Activated naive CD4-positive, alpha-beta T cell treated with anti-CD3 and anti-CD28 coated beads, Interleukin-2, amount 50 U/mL, for 24 hours (primary cell): ENCODE results near the gene TBC1D22B.
"Not testable (repeated sequence)": the region's sequence is repeated elsewhere in the genome, so short reads cannot be mapped to it uniquely, and the experiment has no call there.

Experiments
- H3K27ac Mint-ChIP-seq: one replicate; pipeline ENCODE4 v1.8.0; 2021; ENCODE audit warnings: mild to moderate bottlenecking, mixed read lengths
- H3K27me3 Mint-ChIP-seq: one replicate; pipeline ENCODE4 v1.8.0; 2021; ENCODE audit warnings: mixed read lengths
- H3K36me3 Mint-ChIP-seq: one replicate; pipeline ENCODE4 v1.8.0; 2021; ENCODE audit warnings: mixed read lengths
- H3K4me1 Mint-ChIP-seq: one replicate; pipeline ENCODE4 v1.8.0; 2021; ENCODE audit warnings: mixed read lengths
- H3K4me3 Mint-ChIP-seq: one replicate; pipeline ENCODE4 v1.8.0; 2021; ENCODE audit warnings: mild to moderate bottlenecking, mixed read lengths
- H3K9me3 Mint-ChIP-seq: one replicate; pipeline ENCODE4 v1.8.0; 2021; ENCODE audit warnings: mixed read lengths

TBC1D22B gene

DNA sequence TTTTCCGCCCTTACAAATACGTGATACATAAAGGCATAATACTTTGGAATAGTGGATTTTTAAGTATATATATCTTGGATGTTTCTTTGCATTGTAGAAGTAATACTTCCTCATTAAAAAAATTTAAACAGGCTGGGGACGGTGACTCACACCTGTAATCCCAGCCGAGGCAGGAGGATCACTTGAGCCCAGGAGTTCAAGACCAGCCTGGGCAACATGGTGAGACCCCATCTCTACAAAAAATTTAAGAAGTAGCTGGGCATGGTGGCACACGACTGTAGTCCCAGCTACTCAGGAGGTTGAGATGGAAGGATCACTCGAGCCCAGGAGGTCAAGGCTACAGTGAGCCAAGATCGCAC, 57.6 kb downstream of the TBC1D22B start:
- Mint-ChIP-seq H3K4me1 (peaks cover 4% of the 10 kb centered on the region), H3K4me3 (no peak overlapping the region), H3K36me3 (no peaks in the 10 kb centered on the region), H3K27ac (no peak overlapping the region), H3K27me3 (no peaks in the 10 kb centered on the region), H3K9me3 (no peaks in the 10 kb centered on the region)

DNA sequence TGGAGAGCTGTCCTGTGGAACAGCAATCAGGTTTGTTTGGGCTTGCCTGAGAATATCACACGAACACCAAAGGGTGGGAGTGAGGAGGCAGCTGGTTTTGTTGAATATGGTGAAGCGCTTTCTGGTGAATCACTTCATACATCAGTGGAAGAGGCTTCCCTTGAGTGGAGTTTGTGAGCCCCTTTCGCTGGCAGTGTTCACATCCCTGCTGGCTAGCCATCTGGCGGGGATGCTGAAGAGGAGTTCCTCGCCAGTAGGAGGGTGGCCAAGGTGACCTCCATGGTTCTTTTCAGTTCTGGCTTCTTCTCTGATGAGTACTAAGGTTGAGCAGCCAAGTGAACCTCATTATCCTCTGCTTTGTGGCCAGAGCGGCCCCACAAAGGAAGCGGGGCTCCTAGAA, 58.5 kb downstream of the TBC1D22B start:
- no peak overlapping the region for H3K4me3 Mint-ChIP-seq
- no peaks in the 10 kb centered on the region for H3K9me3 Mint-ChIP-seq
- H3K36me3 Mint-ChIP-seq: no peaks in the 10 kb centered on the region
- no peak overlapping the region for H3K27ac Mint-ChIP-seq
- H3K27me3 Mint-ChIP-seq: no peaks in the 10 kb centered on the region
- H3K4me1 Mint-ChIP-seq: peaks cover 4% of the 10 kb centered on the region

DNA sequence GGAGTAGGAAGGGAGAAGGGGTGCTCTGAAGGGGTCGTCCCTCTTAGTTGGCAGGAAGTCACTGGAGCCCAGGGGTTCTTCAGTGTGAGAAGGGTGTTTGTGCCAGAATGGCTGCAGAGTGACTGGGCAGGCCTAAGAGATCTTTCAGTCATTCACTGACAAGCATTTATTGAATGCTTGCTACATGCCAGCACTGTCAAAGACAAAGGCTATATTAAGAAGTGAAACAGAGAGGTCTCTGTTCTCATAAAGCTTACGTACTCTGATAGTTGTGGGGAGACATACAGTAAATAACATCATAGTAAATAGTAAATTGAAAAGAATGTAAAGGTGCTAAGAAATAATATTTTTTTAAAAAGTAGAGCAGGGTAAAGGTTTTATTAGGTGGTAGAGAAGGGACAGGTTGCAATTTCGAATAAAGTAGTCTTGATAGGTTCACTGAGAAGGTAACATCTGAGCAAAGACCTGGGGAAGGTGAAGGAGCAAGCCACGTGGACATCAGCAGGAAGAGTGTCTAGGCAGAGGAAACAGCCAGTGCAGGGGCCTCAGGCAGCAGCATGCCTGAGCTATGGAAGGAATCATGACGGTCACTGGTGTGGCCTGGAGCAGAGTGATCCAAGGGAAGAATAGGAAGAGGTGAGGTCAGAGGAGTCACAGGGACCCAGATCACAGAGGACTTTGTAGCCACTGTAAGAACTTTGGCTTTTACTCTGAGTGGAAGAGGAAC, 59.9 kb downstream of the TBC1D22B start:
- H3K4me1 Mint-ChIP-seq: peaks cover 4% of the 10 kb centered on the region
- no peak overlapping the region for H3K4me3 Mint-ChIP-seq
- no peaks in the 10 kb centered on the region for H3K9me3 Mint-ChIP-seq
- H3K27ac Mint-ChIP-seq: no peak overlapping the region
- no peaks in the 10 kb centered on the region for H3K36me3 Mint-ChIP-seq
- no peaks in the 10 kb centered on the region for H3K27me3 Mint-ChIP-seq

DNA sequence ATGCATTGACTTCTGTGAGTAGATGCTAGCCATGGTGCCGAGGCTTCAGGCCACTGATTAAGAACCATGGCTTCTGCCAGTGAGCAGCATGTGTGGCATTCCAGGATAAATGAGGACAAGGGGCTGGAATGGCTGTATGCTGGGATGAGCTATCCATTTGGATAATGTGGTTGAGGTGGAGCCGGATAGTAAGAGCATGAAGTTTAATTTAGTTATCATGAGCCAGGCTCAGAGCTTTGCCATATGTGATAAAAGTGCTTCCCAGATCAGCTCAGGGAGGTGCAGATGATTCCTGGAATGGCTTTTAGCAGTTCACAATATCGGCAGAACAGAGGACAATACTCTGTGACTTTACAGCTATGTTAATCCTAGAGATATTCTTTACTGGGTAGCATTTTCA, 61.6 kb downstream of the TBC1D22B start:
- Mint-ChIP-seq H3K4me3 (no peak overlapping the region), H3K9me3 (no peaks in the 10 kb centered on the region), H3K36me3 (no peaks in the 10 kb centered on the region), H3K4me1 (peaks cover 15% of the 10 kb centered on the region), H3K27ac (no peak overlapping the region), H3K27me3 (no peaks in the 10 kb centered on the region)

DNA sequence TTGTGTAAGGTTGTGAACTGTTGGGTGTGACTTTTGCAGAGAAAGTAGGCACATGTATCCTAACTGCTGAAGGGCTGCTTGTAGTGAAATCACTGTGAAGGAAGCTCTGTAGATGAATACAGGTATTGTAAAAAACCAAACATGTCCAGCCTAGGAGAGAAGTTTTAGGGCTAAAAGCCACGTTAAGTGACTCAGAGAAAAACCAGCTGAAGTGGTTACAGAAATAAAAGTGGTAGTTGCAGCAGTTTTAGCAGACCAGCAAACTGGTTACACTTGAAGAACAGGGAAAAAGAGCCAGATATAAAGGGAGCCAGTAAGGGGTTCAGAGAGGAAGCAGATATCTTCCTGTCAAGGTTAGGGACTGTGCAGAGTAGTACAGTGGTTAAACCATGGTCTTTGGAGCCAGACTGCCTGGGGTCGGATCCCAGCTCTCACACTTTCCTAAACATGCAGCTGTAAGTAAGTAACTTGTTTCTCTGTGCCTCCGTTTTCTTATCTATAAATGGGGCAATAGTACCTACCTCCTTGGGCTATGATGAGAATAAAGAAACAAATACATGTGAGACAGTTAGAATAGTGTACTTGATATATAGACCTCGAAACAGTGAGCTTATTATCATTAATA, 62.4 kb downstream of the TBC1D22B start:
- Mint-ChIP-seq H3K9me3 (no peaks in the 10 kb centered on the region), H3K36me3 (no peaks in the 10 kb centered on the region), H3K27ac (peak overlapping the region; percentile 66), H3K4me3 (no peak overlapping the region), H3K4me1 (peaks cover 19% of the 10 kb centered on the region), H3K27me3 (no peaks in the 10 kb centered on the region)

DNA sequence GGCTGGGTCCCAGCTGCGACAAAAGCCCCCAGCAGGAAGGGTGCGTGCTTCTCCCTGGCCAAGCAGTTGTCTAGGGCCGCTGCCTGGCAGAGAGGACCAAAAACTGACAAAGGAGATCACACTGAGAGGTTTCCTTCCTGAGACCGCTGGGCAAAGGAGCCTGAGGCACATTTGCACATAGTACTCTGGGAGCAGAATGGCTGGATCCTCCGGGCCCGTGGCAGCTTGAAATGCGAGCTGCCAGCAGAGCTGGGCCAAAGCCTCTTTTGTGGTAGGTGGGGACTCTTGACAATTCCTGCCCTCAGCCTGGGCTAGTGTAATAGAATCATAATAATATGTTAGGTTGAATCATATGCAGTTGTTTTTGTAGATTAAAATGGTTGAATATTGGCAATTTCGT, 63.1 kb downstream of the TBC1D22B start:
- H3K27me3 Mint-ChIP-seq: no peaks in the 10 kb centered on the region
- H3K36me3 Mint-ChIP-seq: no peaks in the 10 kb centered on the region
- H3K27ac Mint-ChIP-seq: no peak overlapping the region
- no peak overlapping the region for H3K4me3 Mint-ChIP-seq
- H3K4me1 Mint-ChIP-seq: peaks cover 23% of the 10 kb centered on the region
- H3K9me3 Mint-ChIP-seq: no peaks in the 10 kb centered on the region

DNA sequence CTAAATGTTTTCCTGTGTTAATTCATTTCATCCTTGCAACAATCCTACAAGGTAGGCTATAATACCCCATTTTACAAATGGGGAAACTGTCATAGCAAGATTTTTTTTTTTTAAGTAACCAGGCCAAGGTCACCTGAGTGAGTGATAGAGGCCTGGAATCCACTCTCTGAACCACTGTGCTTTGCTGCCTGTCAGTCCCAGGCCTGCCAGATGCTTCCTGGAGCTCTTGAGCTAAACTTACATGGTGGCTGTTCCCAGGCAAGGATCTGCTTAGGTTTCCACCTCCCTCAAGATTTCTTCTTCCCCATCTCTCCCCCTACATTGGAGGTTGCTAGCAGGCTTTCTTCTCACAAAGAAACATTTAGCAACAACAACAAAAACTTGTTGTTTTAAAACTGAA, 63.5 kb downstream of the TBC1D22B start:
- H3K4me1 Mint-ChIP-seq: peaks cover 27% of the 10 kb centered on the region
- peak overlapping the region; percentile 21 for H3K27ac Mint-ChIP-seq
- H3K27me3 Mint-ChIP-seq: no peaks in the 10 kb centered on the region
- no peaks in the 10 kb centered on the region for H3K9me3 Mint-ChIP-seq
- peaks cover 1% of the 10 kb centered on the region for H3K36me3 Mint-ChIP-seq
- H3K4me3 Mint-ChIP-seq: no peak overlapping the region

DNA sequence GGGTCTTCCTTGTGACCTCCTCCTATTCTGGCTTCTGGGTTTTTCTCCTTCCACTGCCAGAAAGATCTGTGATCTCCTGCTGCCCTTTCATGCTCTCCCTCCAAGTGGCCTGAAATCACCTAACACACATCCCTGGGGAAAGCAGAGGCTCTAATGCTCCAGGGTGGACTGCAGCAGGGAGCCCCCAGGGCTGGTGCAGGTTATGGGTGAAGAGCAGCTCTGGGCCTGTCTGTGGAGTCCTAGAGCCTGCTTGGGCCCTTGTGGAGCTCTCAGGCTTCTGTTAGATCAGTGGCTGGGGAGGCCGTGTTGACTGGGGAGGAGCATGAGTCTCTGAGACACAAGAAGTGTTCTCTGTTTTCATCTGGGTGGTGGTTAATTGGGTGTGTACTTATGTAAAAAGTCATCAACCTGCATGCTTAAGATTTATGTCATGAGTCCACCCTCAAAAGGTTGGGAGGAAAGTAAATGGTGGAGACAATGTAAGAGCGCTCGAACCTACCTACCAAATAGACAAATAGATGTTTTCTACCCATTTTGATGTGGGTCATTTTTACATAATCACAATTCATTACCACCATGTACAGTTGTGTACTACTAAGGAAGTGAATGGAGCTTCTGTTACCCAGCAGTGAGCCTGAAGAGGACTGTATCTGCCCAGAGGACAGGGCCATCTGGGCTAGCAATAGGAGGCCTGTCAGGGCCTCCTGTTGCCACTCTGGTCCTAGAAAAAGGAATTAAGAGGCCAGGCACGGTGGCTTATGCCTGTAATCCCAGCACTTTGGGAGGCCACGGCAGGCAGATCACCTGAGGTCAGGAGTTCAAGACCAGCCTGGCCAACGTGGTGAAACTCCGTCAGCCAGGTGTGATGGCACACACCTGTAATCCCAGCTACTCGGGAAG, 64.2 kb downstream of the TBC1D22B start:
- peaks cover 27% of the 10 kb centered on the region for H3K4me1 Mint-ChIP-seq
- H3K36me3 Mint-ChIP-seq: peaks cover 1% of the 10 kb centered on the region
- H3K4me3 Mint-ChIP-seq: no peak overlapping the region
- H3K27me3 Mint-ChIP-seq: no peaks in the 10 kb centered on the region
- H3K27ac Mint-ChIP-seq: peak overlapping the region; percentile 26
- no peaks in the 10 kb centered on the region for H3K9me3 Mint-ChIP-seq

DNA sequence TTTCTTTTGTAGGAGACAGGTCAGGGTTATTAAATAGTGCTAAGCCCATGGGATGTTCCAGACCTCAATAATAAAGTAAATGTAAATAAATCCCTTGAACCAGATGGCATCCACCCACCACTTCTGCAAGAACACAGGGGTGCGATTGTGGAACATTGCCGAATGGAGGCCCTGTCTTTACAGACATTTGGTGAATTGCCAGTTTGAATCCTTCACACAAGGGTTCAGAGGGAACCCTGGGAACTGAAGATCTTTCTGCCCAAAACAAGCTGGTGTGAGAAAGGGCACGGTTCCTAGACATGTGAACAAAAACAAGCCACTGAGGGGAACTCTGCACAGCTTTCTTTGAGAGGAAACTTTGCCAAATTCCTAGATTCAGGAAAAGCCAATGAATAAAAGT, 66.0 kb downstream of the TBC1D22B start:
- peaks cover 27% of the 10 kb centered on the region for H3K4me1 Mint-ChIP-seq
- H3K9me3 Mint-ChIP-seq: no peaks in the 10 kb centered on the region
- H3K4me3 Mint-ChIP-seq: no peak overlapping the region
- peaks cover 1% of the 10 kb centered on the region for H3K36me3 Mint-ChIP-seq
- H3K27ac Mint-ChIP-seq: no peak overlapping the region
- no peaks in the 10 kb centered on the region for H3K27me3 Mint-ChIP-seq

DNA sequence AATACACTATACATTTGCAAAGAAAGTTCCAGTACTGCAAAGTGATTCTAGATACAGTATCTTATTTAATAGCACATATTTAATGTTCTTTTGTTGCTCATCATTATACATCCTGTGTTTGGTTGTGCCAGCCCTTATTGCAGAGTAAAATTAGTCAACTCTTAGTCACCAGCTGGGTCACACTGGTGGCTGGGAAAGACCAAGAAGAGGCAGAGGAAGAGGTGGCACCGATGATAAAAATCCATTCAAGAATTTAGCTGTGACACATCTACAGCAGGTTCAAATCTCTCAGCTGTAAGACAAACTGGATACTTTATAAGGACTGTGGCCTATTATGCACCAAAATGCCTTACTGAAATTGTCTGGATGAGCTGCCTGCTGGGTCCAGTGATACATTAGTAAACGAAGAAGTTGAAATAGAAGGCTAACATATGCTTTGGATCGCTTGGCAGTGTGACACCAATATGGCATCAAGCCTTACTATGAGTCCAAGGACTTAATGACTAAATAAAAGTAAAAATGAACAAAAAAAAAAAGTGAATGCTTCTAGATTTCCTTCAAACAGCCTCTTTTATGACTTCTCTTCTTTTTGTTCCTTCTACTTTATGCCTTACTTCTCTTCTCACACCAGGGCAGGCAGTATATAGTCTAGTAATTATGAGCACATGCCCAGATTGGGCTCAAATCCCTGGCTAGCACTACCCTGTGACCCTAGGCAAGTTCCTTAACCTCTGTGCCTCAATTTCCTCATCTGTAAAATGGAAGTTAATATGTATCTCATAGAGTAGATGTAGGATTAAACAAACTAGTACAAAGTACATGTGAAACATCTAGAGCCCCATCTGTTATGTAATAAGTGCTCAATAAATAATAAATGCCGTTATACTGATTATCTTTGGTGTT, 66.8 kb downstream of the TBC1D22B start:
- peaks cover 27% of the 10 kb centered on the region for H3K4me1 Mint-ChIP-seq
- no peaks in the 10 kb centered on the region for H3K9me3 Mint-ChIP-seq
- H3K27ac Mint-ChIP-seq: peak overlapping the region; percentile 39

DNA sequence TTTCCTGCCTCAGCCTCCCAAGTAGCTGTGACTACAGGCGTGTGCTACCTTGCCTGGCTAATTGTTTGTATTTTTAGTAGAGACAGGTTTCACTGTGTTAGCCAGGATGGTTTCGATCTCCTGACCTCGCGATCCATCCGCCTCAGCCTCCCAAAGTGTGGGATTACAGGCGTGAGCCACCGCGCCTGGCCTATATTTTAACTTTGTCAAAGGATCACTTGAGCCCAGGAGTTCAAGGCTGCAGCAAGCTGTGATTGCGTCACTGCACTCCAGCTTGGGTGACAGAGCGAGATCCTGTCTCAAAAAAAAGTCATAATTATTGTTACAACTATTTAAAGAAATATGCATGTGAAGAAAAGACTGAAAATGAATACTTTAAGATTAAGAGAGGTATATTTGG, 72.8 kb downstream of the TBC1D22B start:
- not testable (repeated sequence) for H3K36me3 Mint-ChIP-seq, H3K9me3 Mint-ChIP-seq, H3K4me1 Mint-ChIP-seq, H3K27ac Mint-ChIP-seq, H3K4me3 Mint-ChIP-seq, H3K27me3 Mint-ChIP-seq

More for the DNA sequence above, 66.8 kb downstream of the TBC1D22B start:
- Mint-ChIP-seq H3K4me3 (no peak overlapping the region), H3K27me3 (no peaks in the 10 kb centered on the region), H3K36me3 (peaks cover 4% of the 10 kb centered on the region)

DNA sequence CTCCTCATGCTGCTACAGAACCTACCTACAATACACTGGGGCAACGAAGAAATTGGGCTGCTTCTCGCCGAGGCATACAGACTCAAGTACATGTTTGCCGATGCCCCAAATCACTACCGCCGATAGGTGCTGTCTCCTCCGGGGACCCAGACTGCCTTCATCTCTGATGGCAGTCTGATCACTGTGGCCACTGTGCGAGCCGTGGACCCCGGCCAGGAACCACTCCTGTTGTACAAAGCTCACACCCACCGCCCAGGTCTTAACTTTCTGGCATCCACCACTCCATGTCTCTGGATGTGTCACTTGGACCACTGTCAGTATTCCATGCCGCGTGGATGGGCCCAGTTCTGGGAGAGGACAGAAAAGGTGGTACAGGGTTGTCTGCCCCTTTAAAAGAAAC, 73.5 kb downstream of the TBC1D22B start:
- H3K27ac Mint-ChIP-seq: no peak overlapping the region
- H3K36me3 Mint-ChIP-seq: peaks cover 5% of the 10 kb centered on the region
- no peaks in the 10 kb centered on the region for H3K27me3 Mint-ChIP-seq
- no peaks in the 10 kb centered on the region for H3K4me1 Mint-ChIP-seq
- no peak overlapping the region for H3K4me3 Mint-ChIP-seq
- no peaks in the 10 kb centered on the region for H3K9me3 Mint-ChIP-seq

DNA sequence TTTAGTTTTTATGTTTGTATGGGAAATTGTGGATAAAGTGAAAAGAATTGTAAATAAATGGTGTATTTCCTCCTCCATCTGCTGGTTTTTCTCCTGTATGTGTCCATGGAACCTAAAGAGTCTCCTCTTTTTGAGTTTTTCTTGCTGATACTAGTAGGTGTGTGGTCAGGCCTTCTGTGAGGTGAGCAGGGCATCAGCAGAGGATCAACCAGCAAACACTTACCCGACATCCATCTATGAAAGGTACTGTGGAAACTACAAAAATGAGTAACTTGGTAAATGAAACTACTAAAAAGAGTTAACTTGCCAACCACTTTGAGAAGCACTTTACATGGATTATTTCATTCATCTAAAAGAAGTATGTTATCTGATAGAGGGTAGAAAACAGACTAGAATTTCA, 75.3 kb downstream of the TBC1D22B start:
- H3K4me3 Mint-ChIP-seq: no peak overlapping the region

DNA sequence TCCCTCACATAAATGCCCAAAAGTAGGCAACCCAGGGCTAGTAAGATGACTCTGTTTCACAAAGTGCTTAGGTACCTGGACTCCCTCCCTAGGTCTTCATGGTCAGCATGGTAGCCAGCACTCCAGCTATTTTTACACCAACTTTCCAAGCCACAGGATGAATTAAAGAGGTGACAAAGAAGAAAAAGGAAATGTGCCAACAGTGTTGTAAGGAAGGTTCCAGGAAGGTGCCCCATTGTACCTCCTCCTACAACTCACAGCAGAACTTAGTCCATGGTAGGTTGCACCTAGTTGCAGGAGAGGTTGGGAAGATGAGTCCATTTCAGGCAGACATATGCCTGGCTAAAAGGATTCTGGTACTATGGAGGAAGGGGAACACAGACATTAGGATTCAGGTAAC, 76.5 kb downstream of the TBC1D22B start:
- H3K36me3 Mint-ChIP-seq: peaks cover 5% of the 10 kb centered on the region
- no peak overlapping the region for H3K27ac Mint-ChIP-seq
- no peaks in the 10 kb centered on the region for H3K27me3 Mint-ChIP-seq
- no peaks in the 10 kb centered on the region for H3K9me3 Mint-ChIP-seq
- no peaks in the 10 kb centered on the region for H3K4me1 Mint-ChIP-seq
- H3K4me3 Mint-ChIP-seq: no peak overlapping the region

More for the DNA sequence above, 75.3 kb downstream of the TBC1D22B start:
- Mint-ChIP-seq H3K9me3 (no peaks in the 10 kb centered on the region), H3K27me3 (no peaks in the 10 kb centered on the region), H3K36me3 (peaks cover 5% of the 10 kb centered on the region), H3K27ac (no peak overlapping the region), H3K4me1 (no peaks in the 10 kb centered on the region)

DNA sequence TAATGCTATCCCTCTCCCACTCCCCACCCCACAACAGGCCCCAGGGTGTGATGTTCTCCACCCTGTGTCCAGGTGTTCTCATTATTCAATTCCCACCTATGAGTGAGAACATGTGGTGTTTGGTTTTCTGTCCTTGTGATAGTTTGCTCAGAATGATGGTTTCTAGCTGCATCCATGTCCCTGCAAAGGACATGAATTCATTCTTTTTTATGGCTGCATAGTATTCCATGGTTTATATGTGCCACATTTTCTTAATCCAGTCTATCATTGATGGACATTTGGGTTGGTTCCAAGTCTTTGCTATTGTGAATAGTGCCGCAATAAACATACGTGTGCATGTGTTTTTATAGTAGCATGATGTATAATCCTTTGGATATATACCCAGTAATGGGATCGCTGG, 80.7 kb downstream of the TBC1D22B start:
- not testable (repeated sequence) for H3K36me3 Mint-ChIP-seq, H3K4me1 Mint-ChIP-seq, H3K4me3 Mint-ChIP-seq, H3K9me3 Mint-ChIP-seq, H3K27ac Mint-ChIP-seq, H3K27me3 Mint-ChIP-seq
